NCI-H510A (cell line): ENCODE results near the gene ETV1.

Experiments used
- DNase-seq: peaks from one replicate; lab custom pipeline; 2025; lab: John Stamatoyannopoulos, UW

Gene ETV1

DNA sequence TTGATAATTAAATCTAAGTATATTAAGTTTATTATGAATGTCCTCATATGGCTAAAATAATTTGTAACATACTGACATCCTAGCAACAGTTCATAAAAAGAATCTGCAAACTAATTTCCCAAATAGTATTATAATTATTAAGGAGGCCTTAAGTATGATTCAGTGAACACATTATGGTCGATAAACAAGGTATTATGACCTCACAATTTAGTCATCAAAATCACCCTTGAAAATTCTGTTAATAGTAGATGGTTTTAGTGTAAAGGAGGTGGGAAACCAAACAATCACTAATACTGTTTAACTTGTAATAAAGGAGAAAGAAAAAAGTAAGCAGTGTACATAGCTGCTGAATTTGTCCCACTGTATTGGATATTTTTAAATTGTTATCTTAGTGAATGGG, 2.1 kb downstream of the ETV1 start:
- DNase-seq: no peak

DNA sequence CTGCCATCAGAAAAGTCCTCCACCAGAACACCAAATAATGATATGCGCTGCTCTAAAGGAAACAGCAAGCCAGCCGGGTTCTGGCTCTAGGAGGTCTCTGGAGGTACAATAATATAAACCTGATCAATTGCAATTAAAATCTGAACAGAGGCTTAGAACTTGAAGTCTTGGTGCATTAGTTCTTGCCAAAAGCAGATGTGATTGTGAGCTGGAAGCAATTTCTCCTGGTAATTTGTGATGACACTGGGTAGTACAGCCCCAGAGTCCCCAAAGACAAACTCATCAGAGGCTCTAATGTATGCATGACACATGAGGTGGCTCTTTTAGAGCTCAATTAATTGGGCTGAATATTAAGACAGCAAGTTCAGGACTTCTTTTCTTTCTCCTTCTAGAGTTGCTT, 3.3 kb downstream of the ETV1 start:
- no peak for DNase-seq

DNA sequence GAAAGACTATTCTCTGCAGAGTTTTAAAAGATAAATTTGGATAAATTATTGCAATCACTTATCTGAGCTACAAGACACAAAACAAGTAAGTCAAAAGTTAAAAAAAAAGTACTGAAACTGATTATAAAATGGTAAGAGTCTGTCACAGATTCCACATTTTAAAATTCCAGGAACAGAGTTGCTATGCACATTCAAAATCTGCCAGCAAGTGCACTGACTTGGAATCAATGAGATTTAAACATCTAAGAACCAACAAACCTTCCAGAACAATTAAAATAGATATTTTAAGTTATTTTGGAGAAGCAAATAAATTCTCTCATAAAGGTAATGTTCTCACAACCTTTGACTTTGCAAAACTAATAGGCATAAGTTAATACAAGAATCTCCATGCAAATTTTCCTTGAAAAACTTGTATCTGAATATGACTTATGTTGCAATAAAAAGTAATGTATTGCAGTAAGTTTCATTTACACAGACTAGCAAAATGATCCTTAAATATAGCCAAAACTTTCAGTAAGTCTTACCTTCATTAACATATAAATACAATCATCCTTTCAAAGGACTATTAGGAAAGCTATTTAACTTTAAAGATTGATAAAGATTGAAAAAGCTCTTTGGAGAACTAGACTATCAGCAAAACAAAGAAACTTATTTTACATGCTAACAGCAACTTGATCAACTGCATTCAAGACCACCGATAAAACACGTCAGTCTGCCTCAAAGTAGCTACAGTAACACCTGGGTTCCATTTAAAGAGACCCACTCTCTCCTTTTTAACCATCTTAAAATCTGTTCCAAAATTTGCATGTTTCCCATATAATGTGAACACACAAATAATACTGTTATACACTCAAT, 4.4 kb downstream of the ETV1 start:
- DNase-seq: no peak

DNA sequence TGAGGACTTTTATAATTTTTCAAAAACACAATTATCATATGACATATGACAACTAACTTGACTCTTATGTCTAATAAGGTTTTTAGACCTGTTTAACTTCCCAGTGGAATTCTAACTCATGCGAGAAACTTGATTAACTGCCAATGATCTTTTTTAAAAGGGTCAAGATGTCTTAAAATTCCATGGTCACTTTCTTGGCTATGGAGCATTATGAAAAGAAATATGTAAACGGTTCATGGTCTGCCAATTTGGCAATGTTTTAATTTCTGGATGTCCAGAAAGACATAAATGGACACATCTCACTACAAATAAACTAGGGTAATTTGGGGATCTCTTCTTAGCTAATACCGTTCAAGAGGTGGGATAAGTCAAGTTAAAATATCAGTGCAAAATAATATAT, 5.4 kb downstream of the ETV1 start:
- no peak for DNase-seq

DNA sequence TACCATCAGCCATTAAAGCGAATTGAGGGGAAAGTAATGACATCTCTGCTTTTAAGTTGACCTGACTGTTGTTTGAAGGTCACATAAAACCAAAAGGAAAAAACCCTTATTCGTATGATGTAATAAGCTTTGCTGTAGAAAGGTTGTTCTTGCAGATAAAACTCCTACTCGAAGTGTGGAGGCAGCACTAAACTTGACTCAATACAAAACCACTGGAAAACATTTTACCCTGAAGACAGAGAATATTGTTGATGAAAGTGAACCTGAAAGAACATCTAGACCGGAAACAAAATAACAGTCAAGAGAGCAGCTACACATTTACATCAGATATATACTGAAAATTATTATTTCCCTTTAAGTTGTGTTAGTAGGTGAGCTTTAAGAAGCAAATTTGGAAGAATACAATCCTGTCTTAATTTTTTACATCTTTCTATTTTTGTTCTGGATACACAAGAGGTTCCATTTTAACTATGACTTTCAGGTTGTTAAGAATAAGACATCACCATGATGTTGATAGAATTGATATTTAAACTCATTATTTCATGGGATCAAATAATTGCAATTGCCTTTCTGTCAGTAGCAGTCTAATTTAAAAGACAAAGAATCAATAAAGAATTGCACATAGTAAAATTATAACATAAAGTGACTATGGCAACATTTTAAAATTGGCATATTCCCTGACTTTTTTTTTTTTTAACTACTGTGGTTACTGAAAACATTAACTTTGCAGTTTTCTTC, 6.4 kb downstream of the ETV1 start:
- no peak for DNase-seq

DNA sequence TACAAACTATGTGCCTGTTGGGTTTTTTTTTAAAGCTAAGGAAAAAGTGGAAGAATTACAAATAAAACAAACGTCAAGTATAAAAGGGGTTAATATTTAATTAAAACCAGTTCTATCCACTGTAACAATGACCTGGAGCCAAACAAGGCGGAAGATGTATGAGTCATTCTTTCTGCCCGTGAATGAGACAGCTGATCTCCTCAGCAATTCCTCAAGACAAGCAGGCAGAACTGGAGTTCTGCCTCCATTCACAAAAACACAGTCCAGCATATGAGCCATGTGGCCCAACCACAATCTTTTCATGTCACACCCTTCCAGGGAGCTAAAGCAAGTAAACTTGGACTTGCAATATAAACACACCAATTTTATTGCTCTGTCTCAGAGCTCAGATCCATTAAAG, 8.4 kb downstream of the ETV1 start:
- no peak for DNase-seq

DNA sequence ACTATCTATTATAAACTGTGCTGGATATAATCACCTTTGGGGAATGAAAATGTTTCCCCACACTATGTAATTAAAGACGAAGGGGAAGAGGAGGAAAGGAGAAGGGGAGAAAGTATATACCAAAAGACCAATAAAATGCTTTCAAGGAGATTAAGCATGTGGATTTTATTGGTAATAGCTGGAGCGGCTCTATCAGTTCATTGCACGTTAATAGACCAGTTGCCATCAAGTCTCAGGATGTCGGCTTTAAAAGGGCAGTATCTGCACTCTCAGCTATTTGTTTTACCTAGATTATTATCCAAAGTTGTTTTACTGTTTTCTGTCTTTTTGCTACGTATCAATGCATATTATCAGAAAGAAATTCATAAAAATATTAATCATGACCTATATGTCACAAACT, 9.0 kb downstream of the ETV1 start:
- no peak for DNase-seq

DNA sequence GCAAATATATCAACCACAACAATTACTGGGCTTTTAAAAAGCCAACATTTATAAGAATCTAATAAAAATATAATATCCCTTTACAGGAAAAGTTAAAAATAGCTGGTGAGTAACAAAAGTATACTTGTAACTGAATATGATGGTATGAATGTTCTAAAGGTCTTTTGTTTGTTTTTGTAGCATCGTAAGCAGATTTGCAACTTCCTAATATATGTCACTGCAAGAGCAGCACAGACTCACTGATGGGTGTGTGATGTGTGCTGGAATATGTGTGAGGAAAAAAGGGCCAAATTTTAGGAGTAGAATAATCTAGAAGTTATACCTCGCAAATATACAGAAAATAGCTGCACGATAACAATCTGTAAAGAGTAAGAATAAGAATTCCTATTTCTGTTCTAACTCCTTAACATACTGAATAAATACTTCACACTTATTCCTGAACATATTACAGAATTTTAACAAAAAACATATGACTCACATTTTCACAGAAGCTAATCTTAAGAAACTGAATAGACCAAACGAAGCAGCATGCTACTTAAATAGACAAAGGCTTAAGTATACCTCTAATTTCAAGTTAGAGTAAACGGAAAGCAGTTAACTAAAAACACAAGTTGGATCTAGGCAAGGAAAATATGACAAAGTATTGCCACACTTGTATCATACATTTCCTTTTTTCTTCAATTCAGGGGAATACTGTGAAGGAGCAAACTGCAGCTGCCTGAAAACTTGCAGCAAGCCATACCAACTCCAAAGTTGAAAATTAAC, 9.6 kb downstream of the ETV1 start:
- DNase-seq: no peak

DNA sequence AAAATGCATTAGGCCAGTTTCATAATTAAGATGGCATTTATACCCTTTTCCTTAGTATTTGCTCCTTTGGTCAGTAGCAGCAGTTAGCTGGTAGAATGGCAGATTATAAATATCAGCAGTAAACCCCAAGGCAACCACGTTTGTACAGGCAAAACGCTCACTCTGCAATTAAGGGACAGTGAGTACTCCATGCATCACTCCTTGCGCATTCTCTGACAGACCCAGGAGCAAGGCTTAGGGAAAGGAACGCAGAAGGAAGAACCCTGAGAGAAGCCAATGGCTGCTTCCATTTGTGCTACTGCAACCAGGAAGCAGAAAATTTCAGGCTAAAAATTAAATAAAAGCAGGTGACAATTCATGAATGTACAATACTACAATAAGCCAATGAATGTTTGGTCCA, 12.9 kb downstream of the ETV1 start:
- no peak for DNase-seq

DNA sequence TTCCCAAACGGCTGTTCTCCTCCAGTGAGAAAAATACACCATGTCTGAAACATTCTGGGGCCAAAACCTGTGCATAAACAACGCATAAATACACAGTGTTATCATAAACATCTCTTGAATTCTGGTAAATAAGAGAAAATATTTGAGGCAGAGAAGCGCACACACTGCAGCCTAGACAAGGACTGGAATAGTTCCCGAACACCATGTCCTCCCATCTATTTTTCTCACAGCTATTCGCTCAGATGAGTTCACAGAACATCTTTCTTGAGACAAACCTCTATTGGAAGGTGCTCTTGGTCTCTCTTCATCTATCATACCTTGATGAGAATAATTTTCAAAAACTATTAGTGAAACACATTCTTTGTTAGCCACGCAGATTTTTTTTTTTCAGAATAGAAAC, 24.4 kb downstream of the ETV1 start:
- DNase-seq: no peak

DNA sequence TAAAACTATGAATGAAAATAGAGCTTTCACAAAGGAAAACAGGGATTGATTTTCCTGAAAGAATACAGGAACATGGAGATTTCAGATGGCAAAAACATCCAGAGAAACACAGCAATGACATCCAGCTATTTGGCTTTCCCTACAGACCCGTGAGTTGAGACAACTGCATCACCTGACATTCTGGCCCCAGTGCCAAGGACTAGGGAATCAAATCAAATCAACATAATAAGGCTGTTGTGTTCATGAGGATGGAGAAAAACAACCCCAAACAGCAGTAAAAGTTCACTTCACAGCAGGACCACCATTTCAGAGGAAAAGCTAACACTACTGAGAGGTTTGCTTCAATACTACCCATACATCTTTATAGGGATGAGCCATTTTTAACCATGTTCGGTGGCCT, 25.5 kb downstream of the ETV1 start:
- DNase-seq: no peak

DNA sequence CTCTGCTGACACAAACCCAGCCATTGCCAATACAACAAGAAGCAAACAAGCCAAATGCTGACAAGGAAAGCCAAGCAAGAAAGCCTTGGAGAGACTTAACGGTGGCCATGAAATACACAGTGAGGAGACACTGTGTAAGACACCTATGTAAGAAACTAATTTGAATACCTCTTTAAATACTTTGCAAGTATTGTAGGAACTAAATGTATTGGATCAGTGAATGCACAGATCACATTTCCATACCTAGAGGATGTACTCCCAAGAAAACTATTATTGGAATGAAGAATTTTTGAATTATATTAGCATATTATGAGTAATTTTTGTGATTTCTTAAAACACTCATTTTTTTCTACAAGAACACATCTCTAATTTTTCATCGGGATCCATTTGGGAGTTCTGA, 34.0 kb downstream of the ETV1 start:
- no peak for DNase-seq

DNA sequence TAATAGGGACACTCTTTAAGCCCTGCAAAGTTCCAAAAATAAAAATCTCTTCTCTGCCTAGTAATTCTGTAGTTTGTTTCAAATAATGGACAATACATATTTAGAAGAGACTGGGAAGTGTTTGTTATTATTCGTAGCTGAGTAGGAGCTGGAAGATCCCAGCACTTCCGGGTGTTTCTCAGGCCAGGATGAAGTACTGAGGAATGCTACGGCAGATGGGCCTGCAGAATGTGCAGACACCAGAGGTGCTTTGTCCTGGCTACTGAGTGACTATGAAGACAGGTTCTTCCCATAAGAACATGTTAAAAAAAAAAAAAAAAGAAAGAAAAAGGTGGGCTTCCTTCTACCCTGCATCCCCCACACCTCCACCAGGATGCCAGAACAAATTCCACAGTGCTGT, 36.1 kb downstream of the ETV1 start:
- no peak for DNase-seq

DNA sequence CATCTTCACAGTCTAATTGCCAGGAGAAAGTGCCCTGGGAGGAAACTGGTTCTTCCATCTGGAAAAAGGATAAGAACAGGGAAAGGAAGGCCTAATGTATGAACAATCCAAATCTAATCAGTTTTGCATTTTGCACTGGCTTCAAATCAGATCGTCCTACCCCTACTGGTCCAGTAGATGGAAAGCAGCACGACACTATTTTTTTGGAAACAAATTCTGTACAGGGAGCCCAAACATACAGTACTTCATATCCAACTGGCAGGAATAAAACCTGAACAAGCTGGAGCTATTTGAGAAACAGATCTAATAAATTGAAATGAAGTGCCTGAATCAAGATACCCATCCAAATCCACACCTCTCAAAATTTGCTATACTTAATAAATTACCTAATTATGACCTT, 36.5 kb downstream of the ETV1 start:
- no peak for DNase-seq

DNA sequence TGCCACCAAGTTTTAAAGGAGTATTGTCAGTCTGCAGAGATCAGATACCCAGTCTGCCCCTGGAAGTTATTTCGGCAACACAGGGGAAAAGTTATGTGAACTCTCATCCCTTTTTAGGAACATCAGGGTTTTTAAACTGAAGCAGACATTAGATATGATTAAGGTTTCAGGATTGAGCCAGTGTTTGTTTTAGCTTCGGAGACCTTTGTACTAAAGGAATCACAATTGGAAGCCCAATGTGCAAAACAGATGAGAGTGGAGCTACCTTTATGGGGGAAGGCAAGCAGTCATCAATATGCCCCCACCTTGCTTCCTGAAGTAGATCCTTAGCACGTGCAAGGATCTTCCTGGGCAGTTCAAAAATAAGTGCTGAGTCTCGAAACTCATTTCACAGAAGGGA, 39.5 kb downstream of the ETV1 start:
- no peak for DNase-seq

DNA sequence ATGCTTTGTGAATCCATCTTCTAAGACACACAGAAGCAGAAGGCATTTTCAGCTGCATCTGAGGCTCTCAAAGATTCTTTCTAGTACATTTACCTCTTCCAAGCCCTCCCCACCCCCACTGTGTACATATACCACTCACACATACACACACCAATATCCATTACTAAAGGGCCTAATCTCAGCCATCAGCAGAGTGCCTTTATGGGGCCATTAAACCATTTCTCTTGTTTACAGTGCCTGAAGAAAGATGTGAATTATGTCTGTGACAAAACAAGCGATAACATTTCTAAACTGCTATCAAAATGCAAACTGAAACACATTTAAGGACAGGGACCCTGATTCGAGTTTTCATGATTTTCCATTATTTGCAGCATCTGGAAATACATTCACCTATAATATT, 40.0 kb downstream of the ETV1 start:
- no peak for DNase-seq

DNA sequence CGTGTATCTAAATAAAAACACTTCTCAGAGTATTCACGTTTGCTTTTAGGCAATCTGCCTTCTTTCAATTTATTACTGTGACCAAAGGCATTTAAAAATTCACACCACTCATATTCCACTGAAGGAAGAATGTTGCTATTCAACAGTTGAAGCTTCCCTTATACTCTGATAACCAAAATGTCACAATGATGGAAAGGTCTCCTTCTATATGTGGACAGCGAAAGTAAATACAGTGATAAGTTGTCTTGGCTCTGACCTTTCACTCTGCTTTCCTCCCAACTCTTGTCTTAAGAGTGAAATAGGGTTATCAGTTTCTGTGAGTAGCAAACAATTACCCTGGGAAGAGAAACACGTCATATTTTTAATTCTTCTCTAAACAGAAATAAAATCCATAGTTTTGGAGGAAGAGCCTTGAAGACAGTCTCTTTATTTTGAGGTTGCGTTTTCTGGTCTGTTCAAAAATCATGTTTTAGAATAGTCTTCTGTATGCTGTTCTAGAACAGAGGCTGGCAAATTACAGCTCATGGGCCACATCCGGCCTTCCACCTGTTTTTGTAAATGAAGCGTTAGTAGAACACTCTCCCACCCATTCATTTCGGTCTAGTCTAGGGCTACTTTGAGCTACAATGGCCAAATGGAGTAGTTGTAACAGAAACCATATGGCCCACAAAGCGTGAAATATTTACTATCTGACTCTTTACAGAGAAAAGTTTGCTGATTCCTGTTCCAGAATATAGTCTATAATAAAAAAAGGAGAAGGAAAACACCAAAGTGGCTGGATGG, 41.3 kb downstream of the ETV1 start:
- no peak for DNase-seq

DNA sequence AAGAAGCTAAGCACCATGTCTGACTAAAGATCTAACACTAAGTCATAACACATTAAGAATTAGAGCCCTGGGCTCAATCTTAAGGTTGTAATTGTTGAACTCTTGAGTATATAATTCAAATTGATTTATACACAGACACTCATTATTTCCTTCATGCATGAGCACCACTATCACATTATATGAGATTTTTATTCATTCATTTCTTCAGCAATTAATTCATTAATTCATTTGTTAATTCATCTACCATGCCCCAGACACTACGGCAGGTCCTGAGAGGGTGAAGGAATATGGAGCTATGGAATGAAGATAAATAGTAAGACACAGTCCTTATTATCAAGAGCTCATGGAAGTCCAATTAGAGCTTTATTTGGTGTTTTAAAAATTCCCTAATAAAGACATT, 41.9 kb downstream of the ETV1 start:
- no peak for DNase-seq

DNA sequence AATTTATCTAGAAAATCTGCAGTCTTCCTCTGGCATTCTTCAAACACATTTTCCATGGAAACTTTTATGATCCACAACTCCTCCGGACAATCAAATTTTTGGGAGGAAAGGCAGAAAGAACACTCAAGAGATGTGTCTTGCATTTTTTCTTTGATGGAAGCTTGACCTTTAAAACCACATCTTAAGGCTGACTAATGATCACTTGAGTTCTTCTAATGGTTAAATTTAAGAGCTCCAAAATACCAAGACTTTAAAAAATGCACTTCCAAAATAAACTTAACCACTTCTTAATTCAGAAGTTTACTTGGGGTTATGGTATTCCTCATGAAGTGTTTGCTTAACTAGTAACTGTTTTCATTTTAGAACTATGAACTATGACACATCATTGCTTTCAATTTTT, 43.3 kb downstream of the ETV1 start:
- no peak for DNase-seq

DNA sequence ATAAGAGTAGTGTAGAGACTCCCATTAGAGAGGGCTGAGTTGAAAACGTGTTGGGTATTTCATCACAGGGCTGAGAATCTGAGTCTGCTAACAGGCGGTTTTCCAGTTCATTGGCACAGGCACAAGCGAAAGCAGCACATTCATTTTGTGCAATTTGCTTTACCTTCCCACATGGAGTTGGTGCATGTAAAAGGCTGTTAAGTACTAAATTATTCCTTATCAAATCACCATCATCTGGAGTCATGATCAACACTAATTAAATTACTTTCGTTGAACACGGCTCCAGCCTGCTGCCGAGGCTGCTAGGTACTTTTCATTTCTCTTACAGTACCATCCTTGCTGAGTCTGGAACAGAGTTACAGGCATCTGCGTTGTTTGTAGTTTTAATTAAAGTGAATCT, 43.8 kb downstream of the ETV1 start:
- no peak for DNase-seq

DNA sequence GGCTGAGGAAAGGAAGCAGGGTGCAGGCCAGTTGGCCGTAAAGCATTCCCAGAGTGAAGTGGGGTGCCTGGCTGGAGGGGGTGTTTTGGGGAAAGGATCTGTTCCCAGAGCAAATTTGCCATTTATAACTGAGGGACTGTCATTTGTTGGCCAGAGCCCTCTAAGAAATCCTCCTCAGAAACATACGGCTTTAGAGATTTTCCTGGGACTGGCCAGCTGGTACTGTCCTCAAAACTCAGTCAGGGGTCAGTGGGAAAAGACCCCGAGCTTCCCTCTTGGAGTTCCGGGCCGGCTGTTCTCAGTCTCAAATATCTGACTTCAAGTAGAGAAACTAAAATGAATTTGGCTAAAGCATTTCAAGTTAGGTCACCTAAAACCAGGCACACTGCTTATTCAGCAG, 55.9 kb downstream of the ETV1 start:
- no peak for DNase-seq

DNA sequence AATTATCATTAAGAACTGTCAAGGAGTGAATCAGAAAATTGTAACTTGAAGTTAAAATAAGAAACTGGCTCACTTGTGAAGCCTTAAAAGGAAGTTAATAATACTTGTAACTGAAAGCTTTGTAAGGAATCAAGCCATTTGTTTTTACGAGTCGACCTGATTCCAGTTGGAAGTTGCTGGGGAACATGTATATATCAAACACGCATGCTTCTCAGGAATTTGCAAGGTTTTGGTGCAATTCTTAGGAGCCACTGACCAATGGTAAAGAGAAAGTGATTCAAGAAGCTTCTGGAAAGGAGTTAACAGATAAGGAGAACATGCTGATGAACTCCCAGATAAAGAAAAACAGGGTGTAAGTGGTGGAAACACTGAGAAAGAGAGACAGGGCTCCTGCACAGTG, 56.4 kb downstream of the ETV1 start:
- DNase-seq: no peak
